ENCODE data around the gene NGF.

GRCh38 chr1:115238336-115239147 is 99.5 kb downstream of the NGF start:
- TF ChIP-seq CTCF (IDR thresholded peaks at IDR 0.05) = no peak
- TF ChIP-seq POLR2A (IDR thresholded peaks at IDR 0.05) = no peak

Data from thyroid gland (tissue), 4 donors.